ENCODE results near the gene ABL1.

DNA sequence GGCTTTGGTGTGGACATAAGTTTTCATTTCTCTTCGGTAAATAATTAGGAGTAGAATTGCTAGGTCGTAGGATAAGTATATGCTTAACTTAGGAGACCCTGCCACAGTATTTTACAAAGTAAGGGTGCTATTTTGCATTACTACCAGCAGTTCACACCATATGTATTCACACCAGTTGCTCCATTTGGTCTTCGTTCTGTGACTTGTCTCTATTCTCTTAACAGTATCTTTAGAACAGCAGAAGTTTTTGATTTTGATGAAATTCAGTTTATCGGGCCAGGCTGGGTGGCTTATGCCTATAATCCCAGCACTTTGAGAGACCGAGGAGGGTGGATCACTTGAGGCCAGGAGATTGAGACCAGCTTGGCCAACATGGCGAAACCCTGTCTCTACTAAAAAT, 17.1 kb upstream of the ABL1 start:
- TF ChIP-seq, protein P1, sequence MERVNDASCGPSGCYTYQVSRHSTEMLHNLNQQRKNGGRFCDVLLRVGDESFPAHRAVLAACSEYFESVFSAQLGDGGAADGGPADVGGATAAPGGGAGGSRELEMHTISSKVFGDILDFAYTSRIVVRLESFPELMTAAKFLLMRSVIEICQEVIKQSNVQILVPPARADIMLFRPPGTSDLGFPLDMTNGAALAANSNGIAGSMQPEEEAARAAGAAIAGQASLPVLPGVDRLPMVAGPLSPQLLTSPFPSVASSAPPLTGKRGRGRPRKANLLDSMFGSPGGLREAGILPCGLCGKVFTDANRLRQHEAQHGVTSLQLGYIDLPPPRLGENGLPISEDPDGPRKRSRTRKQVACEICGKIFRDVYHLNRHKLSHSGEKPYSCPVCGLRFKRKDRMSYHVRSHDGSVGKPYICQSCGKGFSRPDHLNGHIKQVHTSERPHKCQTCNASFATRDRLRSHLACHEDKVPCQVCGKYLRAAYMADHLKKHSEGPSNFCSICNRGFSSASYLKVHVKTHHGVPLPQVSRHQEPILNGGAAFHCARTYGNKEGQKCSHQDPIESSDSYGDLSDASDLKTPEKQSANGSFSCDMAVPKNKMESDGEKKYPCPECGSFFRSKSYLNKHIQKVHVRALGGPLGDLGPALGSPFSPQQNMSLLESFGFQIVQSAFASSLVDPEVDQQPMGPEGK (CRISPR knock-in tag; IDR thresholded peaks at IDR 0.05; ENCODE audit: borderline replicate concordance) = no peak
- no peak for TF ChIP-seq OSR1 (CRISPR knock-in tag; IDR thresholded peaks at IDR 0.05)
- no peak for TF ChIP-seq ARNTL (CRISPR knock-in tag; IDR thresholded peaks at IDR 0.05; ENCODE audit: borderline replicate concordance, low read depth)
- TF ChIP-seq ZNF70 (CRISPR knock-in tag; IDR thresholded peaks at IDR 0.05) = no peak
- TF ChIP-seq GLIS3 (CRISPR knock-in tag; IDR thresholded peaks at IDR 0.05) = no peak
- TF ChIP-seq, protein P2, sequence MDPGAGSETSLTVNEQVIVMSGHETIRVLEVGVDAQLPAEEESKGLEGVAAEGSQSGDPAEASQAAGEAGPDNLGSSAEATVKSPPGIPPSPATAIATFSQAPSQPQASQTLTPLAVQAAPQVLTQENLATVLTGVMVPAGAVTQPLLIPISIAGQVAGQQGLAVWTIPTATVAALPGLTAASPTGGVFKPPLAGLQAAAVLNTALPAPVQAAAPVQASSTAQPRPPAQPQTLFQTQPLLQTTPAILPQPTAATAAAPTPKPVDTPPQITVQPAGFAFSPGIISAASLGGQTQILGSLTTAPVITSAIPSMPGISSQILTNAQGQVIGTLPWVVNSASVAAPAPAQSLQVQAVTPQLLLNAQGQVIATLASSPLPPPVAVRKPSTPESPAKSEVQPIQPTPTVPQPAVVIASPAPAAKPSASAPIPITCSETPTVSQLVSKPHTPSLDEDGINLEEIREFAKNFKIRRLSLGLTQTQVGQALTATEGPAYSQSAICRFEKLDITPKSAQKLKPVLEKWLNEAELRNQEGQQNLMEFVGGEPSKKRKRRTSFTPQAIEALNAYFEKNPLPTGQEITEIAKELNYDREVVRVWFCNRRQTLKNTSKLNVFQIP (CRISPR knock-in tag; IDR thresholded peaks at IDR 0.05; ENCODE audit: borderline replicate concordance, low read depth) = no peak
- TF ChIP-seq, protein P3, sequence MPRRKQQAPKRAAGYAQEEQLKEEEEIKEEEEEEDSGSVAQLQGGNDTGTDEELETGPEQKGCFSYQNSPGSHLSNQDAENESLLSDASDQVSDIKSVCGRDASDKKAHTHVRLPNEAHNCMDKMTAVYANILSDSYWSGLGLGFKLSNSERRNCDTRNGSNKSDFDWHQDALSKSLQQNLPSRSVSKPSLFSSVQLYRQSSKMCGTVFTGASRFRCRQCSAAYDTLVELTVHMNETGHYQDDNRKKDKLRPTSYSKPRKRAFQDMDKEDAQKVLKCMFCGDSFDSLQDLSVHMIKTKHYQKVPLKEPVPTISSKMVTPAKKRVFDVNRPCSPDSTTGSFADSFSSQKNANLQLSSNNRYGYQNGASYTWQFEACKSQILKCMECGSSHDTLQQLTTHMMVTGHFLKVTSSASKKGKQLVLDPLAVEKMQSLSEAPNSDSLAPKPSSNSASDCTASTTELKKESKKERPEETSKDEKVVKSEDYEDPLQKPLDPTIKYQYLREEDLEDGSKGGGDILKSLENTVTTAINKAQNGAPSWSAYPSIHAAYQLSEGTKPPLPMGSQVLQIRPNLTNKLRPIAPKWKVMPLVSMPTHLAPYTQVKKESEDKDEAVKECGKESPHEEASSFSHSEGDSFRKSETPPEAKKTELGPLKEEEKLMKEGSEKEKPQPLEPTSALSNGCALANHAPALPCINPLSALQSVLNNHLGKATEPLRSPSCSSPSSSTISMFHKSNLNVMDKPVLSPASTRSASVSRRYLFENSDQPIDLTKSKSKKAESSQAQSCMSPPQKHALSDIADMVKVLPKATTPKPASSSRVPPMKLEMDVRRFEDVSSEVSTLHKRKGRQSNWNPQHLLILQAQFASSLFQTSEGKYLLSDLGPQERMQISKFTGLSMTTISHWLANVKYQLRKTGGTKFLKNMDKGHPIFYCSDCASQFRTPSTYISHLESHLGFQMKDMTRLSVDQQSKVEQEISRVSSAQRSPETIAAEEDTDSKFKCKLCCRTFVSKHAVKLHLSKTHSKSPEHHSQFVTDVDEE (CRISPR knock-in tag; IDR thresholded peaks at IDR 0.05) = no peak
- TF ChIP-seq, protein P4, sequence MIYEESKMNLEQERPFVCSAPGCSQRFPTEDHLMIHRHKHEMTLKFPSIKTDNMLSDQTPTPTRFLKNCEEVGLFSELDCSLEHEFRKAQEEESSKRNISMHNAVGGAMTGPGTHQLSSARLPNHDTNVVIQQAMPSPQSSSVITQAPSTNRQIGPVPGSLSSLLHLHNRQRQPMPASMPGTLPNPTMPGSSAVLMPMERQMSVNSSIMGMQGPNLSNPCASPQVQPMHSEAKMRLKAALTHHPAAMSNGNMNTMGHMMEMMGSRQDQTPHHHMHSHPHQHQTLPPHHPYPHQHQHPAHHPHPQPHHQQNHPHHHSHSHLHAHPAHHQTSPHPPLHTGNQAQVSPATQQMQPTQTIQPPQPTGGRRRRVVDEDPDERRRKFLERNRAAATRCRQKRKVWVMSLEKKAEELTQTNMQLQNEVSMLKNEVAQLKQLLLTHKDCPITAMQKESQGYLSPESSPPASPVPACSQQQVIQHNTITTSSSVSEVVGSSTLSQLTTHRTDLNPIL (CRISPR knock-in tag; IDR thresholded peaks at IDR 0.05; ENCODE audit: low read depth) = no peak
- TF ChIP-seq PPARA (CRISPR knock-in tag; IDR thresholded peaks at IDR 0.05; ENCODE audit: borderline replicate concordance) = no peak
